Stimulated activated CD4-positive, alpha-beta T cell treated with anti-CD3 and anti-CD28 coated beads, Interleukin-15, amount 100 ng/mL, for 24 hours (primary cell): ENCODE data around the gene THYN1.
"Not testable (repeated sequence)": the region's sequence is repeated elsewhere in the genome, so short reads cannot be mapped to it uniquely, and the experiment has no call there.

Source experiments
- DNase-seq: peaks from one replicate; pipeline ENCODE4 v3.0.0-alpha.2; 2020

Gene THYN1

GRCh38 chr11:134253188-134253993, at the start of gene THYN1, which contains the start of gene ACAD8:
THYN1 (minus strand) TSS chr11:134253352; CDS start chr11:134252882, 470 bp downstream.
ACAD8 (plus strand) TSS chr11:134253568; CDS start chr11:134253601, 33 bp downstream.
- DNase-seq, result peak; percentile 97

- DNase-seq, result no peak
These were observed 41.5 kb upstream of the THYN1 start for GRCh38 chr11:134294664-134295063.

GRCh38 chr11:134293119-134294113, 40.3 kb upstream of the THYN1 start:
- no peak for DNase-seq

GRCh38 chr11:134292661-134293060, 39.5 kb upstream of the THYN1 start:
- no peak for DNase-seq

GRCh38 chr11:134291196-134291595, 38.0 kb upstream of the THYN1 start:
- DNase-seq, result no peak

GRCh38 chr11:134290646-134291045, 37.5 kb upstream of the THYN1 start:
- no peak for DNase-seq

- DNase-seq, result no peak
These were observed 36.6 kb upstream of the THYN1 start for GRCh38 chr11:134289789-134290188.

GRCh38 chr11:134289167-134289566, 36.0 kb upstream of the THYN1 start:
- no peak for DNase-seq

GRCh38 chr11:134288486-134288885, 35.3 kb upstream of the THYN1 start:
- DNase-seq, result no peak

GRCh38 chr11:134287561-134287960, 34.4 kb upstream of the THYN1 start:
- no peak for DNase-seq

- not testable (repeated sequence) for DNase-seq
These were observed 31.2 kb upstream of the THYN1 start for GRCh38 chr11:134284349-134284748.

- DNase-seq, result no peak
These were observed 30.5 kb upstream of the THYN1 start for GRCh38 chr11:134283461-134284230.

- no peak for DNase-seq
These were observed 29.2 kb upstream of the THYN1 start for GRCh38 chr11:134282121-134283045.

GRCh38 chr11:134281635-134282034, 28.5 kb upstream of the THYN1 start:
- DNase-seq, result not testable (repeated sequence)

GRCh38 chr11:134278356-134278755, 25.2 kb upstream of the THYN1 start:
- DNase-seq, result no peak

GRCh38 chr11:134277183-134278001, 24.2 kb upstream of the THYN1 start:
- no peak for DNase-seq

GRCh38 chr11:134276396-134277182, 23.4 kb upstream of the THYN1 start:
- DNase-seq, result peak; percentile 50

- DNase-seq, result peak; percentile 87
These were observed 22.6 kb upstream of the THYN1 start, which contains the start of gene GLB1L3 for GRCh38 chr11:134275534-134276395. GLB1L3 (plus strand) TSS chr11:134276379; CDS start chr11:134276741, 362 bp downstream.

GRCh38 chr11:134275188-134275533, 22.0 kb upstream of the THYN1 start:
- DNase-seq, result no peak
